Measurements from ENCODE around the gene ELL2. TPM values are rescaled to one million over a fixed set of nuclear protein-coding genes. Genes with fewer than 3 reads are reported as not detected.

ELL2 gene
- total RNA-seq, 6 experiments from 2014 or later: 74.3 to 96.4 (median 84.5) TPM

DNA sequence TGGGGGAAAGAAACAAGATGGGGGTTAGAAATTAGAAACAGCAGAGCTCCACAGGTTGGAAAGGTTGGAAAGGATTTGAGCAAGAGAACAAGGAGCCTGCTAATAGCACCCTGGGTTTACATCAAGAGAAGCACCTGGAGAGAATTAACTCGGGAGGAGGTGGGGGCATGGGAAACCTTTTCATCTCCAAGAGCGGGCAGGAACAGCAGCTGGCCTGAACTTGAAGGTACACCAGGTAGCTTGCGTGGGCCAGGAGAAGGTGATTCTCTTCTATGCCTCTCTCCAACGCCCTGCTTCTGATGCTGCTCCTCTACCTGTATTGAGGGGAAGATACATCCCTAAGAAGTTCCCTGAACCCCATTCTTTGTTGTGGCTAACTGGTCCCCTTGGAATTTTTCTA is 102.0 kb downstream of the ELL2 start:
- H3K36me3 ChIP-seq: no peaks in the 10 kb centered on the region
- intact Hi-C loops (cut with DNase I): no loop called here
- no peak overlapping the region for H3K4me3 ChIP-seq
- TF ChIP-seq POLR2A (IDR thresholded peaks at IDR 0.05) (peak; percentile 6), CTCF (IDR thresholded peaks at IDR 0.05) (no peak)
- WGBS (ENCODE audit: insufficient coverage, low coverage, low lambda C conversion rate, missing lambda C conversion rate): 83% methylated on average over 4 of the region's 4 CpGs
- peaks cover 0 to 83% (median 21%) of the 10 kb centered on the region in 4 donors for H3K4me1 ChIP-seq
- ATAC-seq (no peak), DNase-seq (peak in 1 of 3 donors; percentile 44)
- no peaks in the 10 kb centered on the region for H3K27me3 ChIP-seq
- H3K9me3 ChIP-seq: no peaks in the 10 kb centered on the region
- peak overlapping the region; percentile 94 to 97 (median 96) for H3K27ac ChIP-seq

DNA sequence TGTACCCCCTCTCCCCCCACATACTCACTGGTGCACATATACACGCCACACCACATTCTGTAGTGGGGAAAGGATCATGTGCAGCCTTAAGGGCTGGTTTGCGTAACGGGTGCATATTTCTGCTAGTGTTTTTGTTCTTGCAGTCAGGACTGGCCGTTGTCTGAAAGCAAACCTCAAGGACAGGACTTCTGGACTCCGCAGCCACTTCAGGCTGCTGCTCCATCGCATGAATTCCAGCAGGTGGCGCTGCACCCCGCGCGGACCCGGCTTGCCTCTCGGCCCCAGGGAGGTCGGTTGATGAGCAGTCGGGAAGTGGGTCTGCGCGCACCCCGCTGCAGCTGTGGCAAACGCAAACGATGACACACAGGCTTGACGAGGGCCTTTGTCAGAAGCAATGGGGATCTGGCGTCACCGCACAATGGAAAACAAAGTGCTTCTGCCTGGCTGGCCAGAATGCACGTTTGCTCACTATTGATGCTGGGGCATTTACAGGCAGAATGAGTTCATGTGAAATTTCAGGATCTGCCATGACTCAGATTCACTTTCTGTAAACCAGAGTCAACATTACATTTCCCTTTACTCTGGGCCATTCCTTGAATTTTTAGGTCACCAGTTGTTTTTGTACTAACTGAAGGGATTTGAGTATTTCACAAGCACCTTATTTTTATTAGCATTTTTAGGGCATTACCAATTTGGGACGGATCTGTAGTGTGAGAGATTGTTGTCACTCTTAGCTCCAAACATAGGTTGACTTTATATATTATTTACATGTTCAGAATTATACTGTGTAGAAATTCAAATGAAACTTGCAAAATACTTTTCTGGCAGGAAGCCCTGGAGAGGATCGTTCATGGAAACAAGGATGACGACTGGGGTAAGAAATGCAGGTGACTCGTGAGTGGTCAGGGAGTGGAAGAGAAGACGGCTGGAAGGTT is 102.7 kb downstream of the ELL2 start:
- intact Hi-C loops (cut with DNase I): no loop called here
- Histone ChIP-seq H3K27ac (peak overlapping the region; percentile 94 to 97 (median 96)), H3K4me1 (peaks cover 0 to 77% (median 21%) of the 10 kb centered on the region in 4 donors), H3K27me3 (no peaks in the 10 kb centered on the region), H3K4me3 (peak overlapping the region in 1 of 3 donors; percentile 45), H3K9me3 (no peaks in the 10 kb centered on the region), H3K36me3 (no peaks in the 10 kb centered on the region)
- peak; percentile 91 to 94 (median 94) for DNase-seq
- peak; percentile 54 to 74 (median 66) for ATAC-seq
- peak; percentile 44 for TF ChIP-seq POLR2A (IDR thresholded peaks at IDR 0.05)
- TF ChIP-seq CTCF (IDR thresholded peaks at IDR 0.05): peak; percentile 99 to 100 (median 99)
- 9% methylated on average over 14 of the region's 28 CpGs for WGBS (ENCODE audit: insufficient coverage, low coverage, low lambda C conversion rate, missing lambda C conversion rate)

- intact Hi-C loops (cut with DNase I): no loop called here
- 44% methylated on average over 7 of the region's 8 CpGs for WGBS (ENCODE audit: insufficient coverage, low coverage, low lambda C conversion rate, missing lambda C conversion rate)
Measured at GRCh38 chr5:95858023-95858461, 103.6 kb downstream of the ELL2 start.

More at GRCh38 chr5:95858023-95858461, 103.6 kb downstream of the ELL2 start:
- H3K4me1 ChIP-seq: peaks cover 0 to 68% (median 20%) of the 10 kb centered on the region in 4 donors
- TF ChIP-seq POLR2A (IDR thresholded peaks at IDR 0.05) (no peak), CTCF (IDR thresholded peaks at IDR 0.05) (no peak)
- no peak overlapping the region for H3K4me3 ChIP-seq
- peak overlapping the region; percentile 94 to 97 (median 96) for H3K27ac ChIP-seq
- DNase-seq (no peak), ATAC-seq (peak in 3 of 4 donors; percentile 1 to 2 (median 2))
- no peaks in the 10 kb centered on the region for H3K36me3 ChIP-seq
- no peaks in the 10 kb centered on the region for H3K27me3 ChIP-seq
- H3K9me3 ChIP-seq: no peaks in the 10 kb centered on the region
